Activated CD4-positive, alpha-beta T cell treated with anti-CD3 and anti-CD28 coated beads, Interleukin-2, amount 10 ng/mL, durations not matched to agents 7 days and 5 days (primary cell): Measurements from ENCODE around the gene VHLL. TPM values are rescaled to one million over a fixed set of nuclear protein-coding genes. Genes with fewer than 3 reads are reported as not detected.
A peak's percentile ranks its signal among the peaks of the same experiment; 100 is the strongest.

Experiments used
- CTCF ChIA-PET: fragments of 350-600 bp; sonication (Branson Sonifier 250); formaldehyde crosslinking; loops from one replicate; lab custom pipeline; 2021; ENCODE audit warnings: antibody characterized with exemption; lab: Charles Lee
- POLR2A ChIA-PET: fragments of 350-600 bp; sonication (Branson Sonifier 250); formaldehyde crosslinking; loops from one replicate; lab custom pipeline; 2021; ENCODE audit warnings: antibody characterized with exemption; lab: Charles Lee
- DNase-seq: peaks from one replicate; pipeline ENCODE4 v3.0.0-alpha.2; 2020
- H3K27ac Mint-ChIP-seq: one replicate; pipeline ENCODE4 v1.8.0; 2021; ENCODE audit warnings: mild to moderate bottlenecking, moderate library complexity, mixed read lengths
- H3K27me3 Mint-ChIP-seq: one replicate; pipeline ENCODE4 v1.8.0; 2021; ENCODE audit warnings: mixed read lengths
- H3K36me3 Mint-ChIP-seq: one replicate; pipeline ENCODE4 v1.8.0; 2021; ENCODE audit warnings: low read depth, mixed read lengths
- H3K4me1 Mint-ChIP-seq: one replicate; pipeline ENCODE4 v1.8.0; 2021; ENCODE audit warnings: mixed read lengths
- H3K4me3 Mint-ChIP-seq: one replicate; pipeline ENCODE4 v1.8.0; 2021; ENCODE audit warnings: mild to moderate bottlenecking, moderate library complexity, mixed read lengths
- H3K9me3 Mint-ChIP-seq: one replicate; pipeline ENCODE4 v1.8.0; 2021; ENCODE audit warnings: mixed read lengths
- total RNA-seq, 2 experiments: library from RNA; stranded (reverse); gene quantifications; one replicate each; pipeline ENCODE4 v1.2.3, GENCODE V29; 2021

The VHLL gene
- total RNA-seq, 2 experiments from 2014 or later, result 0.52 TPM; not detected in 1

- no peaks in the 10 kb centered on the region for H3K4me1 Mint-ChIP-seq
- no peak overlapping the region for H3K27ac Mint-ChIP-seq
- H3K36me3 Mint-ChIP-seq, result peaks cover 64% of the 10 kb centered on the region
- no peaks in the 10 kb centered on the region for H3K9me3 Mint-ChIP-seq
- no peak for DNase-seq
- H3K27me3 Mint-ChIP-seq, result no peaks in the 10 kb centered on the region
- CTCF ChIA-PET, result interaction anchor here (0.6 to 4.2 kb wide), 5 partner anchors 8 to 100 kb away, joined by 3 to 21 read pairs (median 4); partner anchors contain the start of genes SMG5 and TMEM79
- H3K4me3 Mint-ChIP-seq, result no peak overlapping the region
- POLR2A ChIA-PET, result no interaction called here
These were observed 28.8 kb downstream of the VHLL start for GRCh38 chr1:156270314-156270713.

- DNase-seq, result no peak
- ChIA-PET CTCF (interaction anchor here (0.7 kb wide), 1 partner anchor 181 kb away, joined by 3 read pairs; no protein-coding TSS in a partner anchor), POLR2A (no interaction called here)
- H3K9me3 Mint-ChIP-seq, result no peaks in the 10 kb centered on the region
- no peaks in the 10 kb centered on the region for H3K27me3 Mint-ChIP-seq
- no peaks in the 10 kb centered on the region for H3K4me1 Mint-ChIP-seq
- H3K4me3 Mint-ChIP-seq, result no peak overlapping the region
- H3K36me3 Mint-ChIP-seq, result peaks cover 63% of the 10 kb centered on the region
- H3K27ac Mint-ChIP-seq, result peak overlapping the region; percentile 31
These were observed 30.8 kb downstream of the VHLL start for GRCh38 chr1:156268336-156268735.

GRCh38 chr1:156266051-156266450, 33.1 kb downstream of the VHLL start:
- Mint-ChIP-seq H3K4me1 (no peaks in the 10 kb centered on the region), H3K4me3 (no peak overlapping the region), H3K36me3 (peaks cover 59% of the 10 kb centered on the region), H3K27ac (no peak overlapping the region), H3K9me3 (no peaks in the 10 kb centered on the region), H3K27me3 (no peaks in the 10 kb centered on the region)
- ChIA-PET POLR2A (no interaction called here), CTCF (no interaction called here)
- no peak for DNase-seq

- Mint-ChIP-seq H3K27ac (no peak overlapping the region), H3K36me3 (peaks cover 69% of the 10 kb centered on the region), H3K27me3 (no peaks in the 10 kb centered on the region), H3K4me1 (no peaks in the 10 kb centered on the region), H3K9me3 (no peaks in the 10 kb centered on the region), H3K4me3 (no peak overlapping the region)
- ChIA-PET POLR2A (no interaction called here), CTCF (interaction anchor here (0.5 to 1.2 kb wide), 3 partner anchors 10 to 38 kb away, joined by 3 to 4 read pairs (median 3); no protein-coding TSS in a partner anchor)
- DNase-seq, result no peak
These were observed 35.8 kb downstream of the VHLL start for GRCh38 chr1:156263288-156263655.

GRCh38 chr1:156262461-156263287, 36.4 kb downstream of the VHLL start:
- Mint-ChIP-seq H3K27me3 (no peaks in the 10 kb centered on the region), H3K36me3 (peaks cover 67% of the 10 kb centered on the region), H3K27ac (no peak overlapping the region), H3K9me3 (no peaks in the 10 kb centered on the region), H3K4me3 (no peak overlapping the region), H3K4me1 (peaks cover 6% of the 10 kb centered on the region)
- ChIA-PET POLR2A (no interaction called here), CTCF (interaction anchor here (0.5 to 1.5 kb wide), 4 partner anchors 11 to 38 kb away, joined by 3 to 5 read pairs (median 4); no protein-coding TSS in a partner anchor)
- no peak for DNase-seq

GRCh38 chr1:156260896-156261295, 38.2 kb downstream of the VHLL start:
- CTCF ChIA-PET, result interaction anchor here (1.2 to 1.5 kb wide), 3 partner anchors 10 to 125 kb away, joined by 3 to 5 read pairs (median 4); no protein-coding TSS in a partner anchor
- Mint-ChIP-seq H3K9me3 (no peaks in the 10 kb centered on the region), H3K36me3 (peaks cover 66% of the 10 kb centered on the region), H3K4me3 (no peak overlapping the region), H3K27ac (no peak overlapping the region), H3K27me3 (no peaks in the 10 kb centered on the region), H3K4me1 (peaks cover 14% of the 10 kb centered on the region)
- POLR2A ChIA-PET, result no interaction called here
- DNase-seq, result no peak

GRCh38 chr1:156259805-156260204, 39.3 kb downstream of the VHLL start:
- H3K4me3 Mint-ChIP-seq, result no peak overlapping the region
- H3K9me3 Mint-ChIP-seq, result no peaks in the 10 kb centered on the region
- H3K27ac Mint-ChIP-seq, result peak overlapping the region; percentile 20
- ChIA-PET POLR2A (no interaction called here), CTCF (interaction anchor here (0.9 to 1.8 kb wide), 6 partner anchors 8 to 124 kb away, joined by 3 to 8 read pairs (median 4); partner anchors contain the start of gene GLMP)
- no peak for DNase-seq
- H3K36me3 Mint-ChIP-seq, result peaks cover 58% of the 10 kb centered on the region
- H3K27me3 Mint-ChIP-seq, result no peaks in the 10 kb centered on the region
- peaks cover 14% of the 10 kb centered on the region for H3K4me1 Mint-ChIP-seq

GRCh38 chr1:156258859-156259258, 40.2 kb downstream of the VHLL start:
- ChIA-PET CTCF (interaction anchor here (1.3 to 1.8 kb wide), 2 partner anchors 13 to 34 kb away, joined by 4 to 8 read pairs; no protein-coding TSS in a partner anchor), POLR2A (no interaction called here)
- Mint-ChIP-seq H3K27ac (no peak overlapping the region), H3K36me3 (peaks cover 55% of the 10 kb centered on the region), H3K4me1 (peaks cover 14% of the 10 kb centered on the region), H3K9me3 (no peaks in the 10 kb centered on the region), H3K4me3 (no peak overlapping the region), H3K27me3 (no peaks in the 10 kb centered on the region)
- no peak for DNase-seq

- Mint-ChIP-seq H3K27ac (no peak overlapping the region), H3K4me1 (peaks cover 14% of the 10 kb centered on the region), H3K27me3 (no peaks in the 10 kb centered on the region), H3K36me3 (peaks cover 55% of the 10 kb centered on the region), H3K4me3 (no peak overlapping the region), H3K9me3 (no peaks in the 10 kb centered on the region)
- ChIA-PET CTCF (interaction anchor here (1.3 kb wide), 1 partner anchor 33 kb away, joined by 3 read pairs; no protein-coding TSS in a partner anchor), POLR2A (no interaction called here)
- DNase-seq, result no peak
These were observed 41.4 kb downstream of the VHLL start for GRCh38 chr1:156257711-156258110.

- no peak for DNase-seq
- Mint-ChIP-seq H3K36me3 (peaks cover 49% of the 10 kb centered on the region), H3K27ac (no peak overlapping the region), H3K4me3 (no peak overlapping the region), H3K27me3 (no peaks in the 10 kb centered on the region), H3K4me1 (peaks cover 31% of the 10 kb centered on the region), H3K9me3 (no peaks in the 10 kb centered on the region)
- POLR2A ChIA-PET, result no interaction called here
- CTCF ChIA-PET, result interaction anchor here (0.7 to 1.6 kb wide), 2 partner anchors 15 to 26 kb away, joined by 3 read pairs; no protein-coding TSS in a partner anchor
These were observed 45.5 kb downstream of the VHLL start for GRCh38 chr1:156253634-156254033.

GRCh38 chr1:156251527-156251926, 47.6 kb downstream of the VHLL start:
- peaks cover 19% of the 10 kb centered on the region for H3K4me1 Mint-ChIP-seq
- H3K9me3 Mint-ChIP-seq, result no peaks in the 10 kb centered on the region
- POLR2A ChIA-PET, result no interaction called here
- H3K27ac Mint-ChIP-seq, result peak overlapping the region; percentile 46
- CTCF ChIA-PET, result interaction anchor here (0.9 to 1.7 kb wide), 8 partner anchors 8 to 155 kb away, joined by 3 to 10 read pairs (median 5); no protein-coding TSS in a partner anchor
- no peaks in the 10 kb centered on the region for H3K27me3 Mint-ChIP-seq
- no peak for DNase-seq
- no peak overlapping the region for H3K4me3 Mint-ChIP-seq
- H3K36me3 Mint-ChIP-seq, result peaks cover 33% of the 10 kb centered on the region

- no peak for DNase-seq
- H3K27ac Mint-ChIP-seq, result no peak overlapping the region
- POLR2A ChIA-PET, result no interaction called here
- H3K4me1 Mint-ChIP-seq, result peaks cover 31% of the 10 kb centered on the region
- CTCF ChIA-PET, result interaction anchor here (0.6 kb wide), 1 partner anchor 15 kb away, joined by 3 read pairs; no protein-coding TSS in a partner anchor
- H3K36me3 Mint-ChIP-seq, result peaks cover 26% of the 10 kb centered on the region
- H3K27me3 Mint-ChIP-seq, result no peaks in the 10 kb centered on the region
- no peaks in the 10 kb centered on the region for H3K9me3 Mint-ChIP-seq
- H3K4me3 Mint-ChIP-seq, result no peak overlapping the region
These were observed 49.5 kb downstream of the VHLL start for GRCh38 chr1:156249593-156249992.
